Chondrocyte (in vitro differentiated cells): Measurements from ENCODE around the gene MB. TPM values are rescaled to one million over a fixed set of nuclear protein-coding genes. Genes with fewer than 3 reads are reported as not detected.

Source experiments
- DNase-seq: peaks from one replicate; pipeline ENCODE4 v3.0.0; 2021; ENCODE audit warnings: mixed read lengths, low spot score
- H3K27ac Mint-ChIP-seq: one replicate; pipeline ENCODE4 v1.8.0; 2021; ENCODE audit warnings: mild to moderate bottlenecking, moderate library complexity, mixed read lengths; ENCODE audit not compliant: unreplicated experiment
- H3K27me3 Mint-ChIP-seq: 2 replicates; pipeline ENCODE4 v1.8.0; 2021; ENCODE audit warnings: low read depth, mixed read lengths
- H3K36me3 Mint-ChIP-seq: 2 replicates; pipeline ENCODE4 v1.8.0; 2021; ENCODE audit warnings: low read depth, mixed read lengths
- H3K4me1 Mint-ChIP-seq: 2 replicates; pipeline ENCODE4 v1.8.0; 2021; ENCODE audit warnings: low read depth, mild to moderate bottlenecking, mixed read lengths
- H3K4me3 Mint-ChIP-seq: one replicate; pipeline ENCODE4 v1.8.0; 2021; ENCODE audit warnings: mild to moderate bottlenecking, moderate library complexity, mixed read lengths; ENCODE audit not compliant: unreplicated experiment
- H3K9me3 Mint-ChIP-seq: 2 replicates; pipeline ENCODE4 v1.8.0; 2021; ENCODE audit warnings: low read depth, mixed read lengths
- total RNA-seq: library from RNA; stranded (reverse); gene quantifications from 3 replicates; pipeline ENCODE4 v1.2.1, GENCODE V29; 2021
- TF ChIP-seq, protein P1 (sequence below): fragments of 200-600 bp; sonication (generic); IDR thresholded peaks from 2 replicates; pipeline ENCODE4 v1.5.0; 2021; ENCODE audit warnings: antibody characterized with exemption, mild to moderate bottlenecking, moderate library complexity

Gene MB
- total RNA-seq, 1 donor from 2014 or later, result not detected

DNA sequence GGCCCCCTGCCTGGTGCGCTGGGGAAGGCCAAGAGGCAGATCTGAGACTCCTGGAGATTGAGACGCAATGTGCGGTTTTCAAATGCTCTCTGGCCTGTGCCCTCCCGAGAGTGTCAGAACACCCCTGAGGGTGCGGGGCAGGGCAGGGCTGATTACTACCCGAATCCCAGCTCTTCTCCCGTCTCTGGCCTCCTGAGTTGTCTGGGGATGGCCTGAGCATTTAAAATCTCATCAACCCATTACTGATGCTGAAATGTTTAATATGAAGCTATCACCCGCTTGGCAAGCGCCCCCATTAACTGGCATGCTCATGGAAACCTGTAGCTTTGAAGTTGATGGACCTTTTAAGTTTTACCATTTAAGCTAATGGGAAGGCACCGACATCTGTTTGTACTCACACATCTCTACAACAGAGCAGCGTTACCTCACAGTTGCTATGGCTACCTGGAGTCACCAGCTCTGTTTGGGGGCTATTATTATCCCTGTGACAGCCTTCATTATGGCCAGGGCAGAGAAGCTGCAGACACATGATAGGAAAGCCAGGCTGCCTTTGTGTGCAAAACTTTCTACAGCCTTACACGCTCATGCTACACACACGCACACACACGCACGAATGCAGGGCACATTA lies 3.6 kb upstream of the MB start:
- Mint-ChIP-seq H3K9me3 (no peaks in the 10 kb centered on the region), H3K4me1 (peaks cover 12% of the 10 kb centered on the region), H3K27ac (no peak overlapping the region), H3K36me3 (no peaks in the 10 kb centered on the region), H3K4me3 (no peak overlapping the region), H3K27me3 (no peaks in the 10 kb centered on the region)
- TF ChIP-seq, protein P1, sequence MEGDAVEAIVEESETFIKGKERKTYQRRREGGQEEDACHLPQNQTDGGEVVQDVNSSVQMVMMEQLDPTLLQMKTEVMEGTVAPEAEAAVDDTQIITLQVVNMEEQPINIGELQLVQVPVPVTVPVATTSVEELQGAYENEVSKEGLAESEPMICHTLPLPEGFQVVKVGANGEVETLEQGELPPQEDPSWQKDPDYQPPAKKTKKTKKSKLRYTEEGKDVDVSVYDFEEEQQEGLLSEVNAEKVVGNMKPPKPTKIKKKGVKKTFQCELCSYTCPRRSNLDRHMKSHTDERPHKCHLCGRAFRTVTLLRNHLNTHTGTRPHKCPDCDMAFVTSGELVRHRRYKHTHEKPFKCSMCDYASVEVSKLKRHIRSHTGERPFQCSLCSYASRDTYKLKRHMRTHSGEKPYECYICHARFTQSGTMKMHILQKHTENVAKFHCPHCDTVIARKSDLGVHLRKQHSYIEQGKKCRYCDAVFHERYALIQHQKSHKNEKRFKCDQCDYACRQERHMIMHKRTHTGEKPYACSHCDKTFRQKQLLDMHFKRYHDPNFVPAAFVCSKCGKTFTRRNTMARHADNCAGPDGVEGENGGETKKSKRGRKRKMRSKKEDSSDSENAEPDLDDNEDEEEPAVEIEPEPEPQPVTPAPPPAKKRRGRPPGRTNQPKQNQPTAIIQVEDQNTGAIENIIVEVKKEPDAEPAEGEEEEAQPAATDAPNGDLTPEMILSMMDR, result no peak
- no peak for DNase-seq

DNA sequence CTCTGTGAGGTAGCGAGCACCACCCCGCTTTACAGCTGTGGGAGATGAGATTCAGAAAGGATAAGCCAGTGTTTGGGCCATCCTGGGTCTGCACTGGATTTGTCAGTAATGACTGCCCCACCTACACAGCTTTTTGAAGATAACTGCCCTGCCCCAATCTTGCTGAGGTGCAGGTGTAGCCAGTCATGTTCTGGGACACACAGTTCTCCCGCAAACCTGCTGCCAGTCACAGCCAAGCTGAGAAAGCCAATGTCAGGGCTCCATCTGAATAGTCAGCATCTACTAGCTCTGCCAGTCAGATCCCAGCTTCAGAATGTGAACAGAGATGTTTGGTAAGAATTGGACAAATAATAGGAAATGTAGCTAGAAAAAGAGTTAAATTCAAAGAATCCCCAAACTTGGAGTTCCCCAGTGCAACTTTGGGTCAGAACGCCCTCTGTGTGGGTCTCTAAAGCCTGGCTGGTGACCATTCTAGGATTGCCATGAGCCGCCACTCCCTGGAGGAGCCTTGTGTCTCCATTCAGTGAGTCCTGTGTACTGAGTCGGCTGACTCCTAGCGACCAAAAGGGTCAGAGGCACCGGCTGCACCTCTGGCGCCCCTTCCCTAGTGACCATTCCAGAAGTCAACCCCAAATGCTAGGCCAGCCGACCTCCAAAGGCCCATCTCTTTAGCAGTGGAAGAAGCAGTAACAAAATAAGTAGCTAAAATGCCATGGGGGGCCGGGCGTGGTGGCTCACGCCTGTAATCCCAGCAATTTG lies 2.4 kb upstream of the MB start:
- no peaks in the 10 kb centered on the region for H3K9me3 Mint-ChIP-seq
- TF ChIP-seq, protein P1, result no peak
- DNase-seq, result no peak
- H3K27me3 Mint-ChIP-seq, result no peaks in the 10 kb centered on the region
- H3K36me3 Mint-ChIP-seq, result no peaks in the 10 kb centered on the region
- no peak overlapping the region for H3K27ac Mint-ChIP-seq
- peaks cover 12% of the 10 kb centered on the region for H3K4me1 Mint-ChIP-seq
- H3K4me3 Mint-ChIP-seq, result no peak overlapping the region

DNA sequence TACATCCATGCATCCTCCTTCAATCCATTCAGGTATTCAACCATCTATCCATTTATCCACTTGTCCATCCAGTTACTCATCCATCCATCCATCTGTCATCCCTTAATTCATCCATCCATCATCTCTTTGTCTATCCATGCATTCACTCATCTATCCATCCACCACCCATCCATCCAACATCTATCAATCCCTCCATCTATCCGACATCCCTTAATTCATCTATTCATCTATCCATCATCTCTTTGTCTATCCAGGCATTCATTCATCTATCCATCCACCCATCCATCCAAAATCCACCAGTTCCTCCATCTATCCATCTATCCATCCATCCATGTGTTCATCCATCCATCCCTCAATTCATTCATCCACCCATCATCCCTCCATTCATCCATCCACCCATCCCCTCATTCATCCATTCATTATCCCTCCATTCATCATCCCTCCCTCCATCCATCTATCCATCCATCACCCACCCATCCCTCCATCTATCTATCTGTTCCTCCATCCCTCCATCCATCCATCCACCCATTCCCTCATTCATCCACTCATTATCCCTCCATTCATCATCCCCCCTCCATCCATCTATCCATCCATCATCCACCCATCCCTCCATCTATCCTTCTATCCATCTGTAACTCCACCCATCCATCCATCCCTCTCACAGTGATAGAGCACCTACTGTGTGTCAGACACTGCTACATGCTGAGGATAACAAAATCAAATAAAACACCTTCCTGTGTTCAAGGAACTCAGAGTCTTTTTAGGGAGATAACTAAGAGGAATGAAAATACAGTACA lies 1.5 kb upstream of the MB start:
- Mint-ChIP-seq H3K36me3 (no peaks in the 10 kb centered on the region), H3K27me3 (no peaks in the 10 kb centered on the region)
- TF ChIP-seq, protein P1, result no peak

DNA sequence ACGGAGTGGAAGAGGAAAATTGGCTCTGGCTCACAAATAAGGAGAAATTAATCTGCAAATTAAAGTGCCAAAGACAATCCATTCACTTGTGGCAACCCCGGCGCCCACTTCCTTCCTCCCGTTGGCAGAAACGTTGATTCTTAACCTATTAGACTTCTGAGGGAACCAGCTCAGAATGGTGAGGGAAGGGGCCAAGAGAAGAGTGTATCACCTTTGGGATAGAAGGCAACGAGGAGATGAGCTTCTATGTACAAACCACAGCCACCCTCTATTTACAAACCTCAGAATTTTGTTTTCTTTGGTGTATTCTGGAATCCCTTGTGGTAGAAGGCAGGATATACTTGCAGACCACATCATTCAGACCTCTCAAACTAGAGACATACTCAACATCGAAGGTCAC lies 1.1 kb downstream of the MB start:
- DNase-seq, result no peak
- no peak overlapping the region for H3K27ac Mint-ChIP-seq
- no peaks in the 10 kb centered on the region for H3K36me3 Mint-ChIP-seq
- TF ChIP-seq, protein P1, result no peak
- no peaks in the 10 kb centered on the region for H3K9me3 Mint-ChIP-seq
- peaks cover 6% of the 10 kb centered on the region for H3K27me3 Mint-ChIP-seq
- H3K4me3 Mint-ChIP-seq, result no peak overlapping the region
- no peaks in the 10 kb centered on the region for H3K4me1 Mint-ChIP-seq

More for the DNA sequence above, 1.5 kb upstream of the MB start:
- no peak for DNase-seq
- peaks cover 12% of the 10 kb centered on the region for H3K4me1 Mint-ChIP-seq
- no peak overlapping the region for H3K4me3 Mint-ChIP-seq
- no peaks in the 10 kb centered on the region for H3K9me3 Mint-ChIP-seq
- no peak overlapping the region for H3K27ac Mint-ChIP-seq

DNA sequence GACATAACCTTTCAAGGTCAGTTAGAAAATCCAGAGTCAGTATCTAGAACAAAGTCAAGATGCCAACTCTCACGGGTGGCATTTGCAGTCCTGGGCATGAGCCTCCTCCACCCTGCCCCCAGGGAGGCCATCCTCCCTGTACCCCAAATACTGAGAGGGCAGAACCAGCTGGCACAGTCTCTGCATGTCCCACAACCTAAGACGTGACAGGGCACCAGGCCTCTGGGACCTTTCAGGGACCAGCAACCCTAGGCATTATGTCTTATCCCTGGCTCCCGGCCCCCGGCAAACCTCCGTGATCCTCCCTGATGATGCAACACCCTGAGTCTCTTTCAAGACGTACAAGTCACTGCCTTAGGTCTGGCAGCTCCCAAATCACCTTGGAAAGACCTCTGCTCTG lies 2.0 kb downstream of the MB start:
- Mint-ChIP-seq H3K9me3 (no peaks in the 10 kb centered on the region), H3K27me3 (peaks cover 6% of the 10 kb centered on the region), H3K27ac (no peak overlapping the region), H3K4me1 (no peaks in the 10 kb centered on the region), H3K36me3 (no peaks in the 10 kb centered on the region), H3K4me3 (no peak overlapping the region)
- no peak for DNase-seq
- TF ChIP-seq, protein P1, result no peak
